Cardiac fibroblast (primary cell): Measurements from ENCODE around the gene FMNL2.

Experiments used
- DNase-seq, 2 donors: peaks; one replicate each; pipeline versions ENCODE4 v3.0.0 to v3.0.0-alpha.2; 2010; ENCODE audit warnings: low read depth in 2 of 2
- H3K4me3 ChIP-seq, 2 donors: replicated peaks in 1 of 2; 1 replicate in 1 of 2; 2 replicates in 1 of 2; pipeline ENCODE4 v1.5.1; 2011; ENCODE audit warnings: low read depth in 2 of 2, low read length in 2 of 2, mild to moderate bottlenecking in 2 of 2, moderate library complexity in 1 of 2
- CTCF ChIP-seq: IDR thresholded peaks from one replicate; pipeline ENCODE4 v1.5.1; 2011; ENCODE audit warnings: low read depth, mild to moderate bottlenecking, low read length, inconsistent platforms

The FMNL2 gene

GRCh38 chr2:152455738-152456137 is 120.8 kb downstream of the FMNL2 start:
- no peak overlapping the region for H3K4me3 ChIP-seq
- no peak for TF ChIP-seq CTCF
- DNase-seq = no peak

DNA sequence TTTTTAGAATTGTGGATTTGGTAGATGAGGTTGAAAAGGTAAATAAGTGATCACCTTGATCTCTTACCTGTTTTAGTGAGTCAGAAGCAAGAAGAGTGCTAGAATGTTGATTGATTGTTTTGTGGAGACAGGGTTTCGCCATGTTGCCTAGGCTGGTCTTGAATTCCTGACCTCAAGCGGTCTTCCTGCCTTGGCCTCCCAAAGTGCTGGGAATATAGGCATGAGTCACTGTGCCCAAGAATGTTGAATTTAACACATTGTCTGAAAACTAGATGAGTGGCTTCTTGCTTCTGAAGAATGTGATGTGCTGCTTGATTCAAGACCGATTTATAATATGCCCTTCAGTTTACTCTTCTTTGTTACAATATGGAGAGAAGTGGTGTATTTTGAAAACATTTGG is 121.3 kb downstream of the FMNL2 start:
- H3K4me3 ChIP-seq = no peak overlapping the region
- no peak for TF ChIP-seq CTCF
- peak; percentile 41 to 61 for DNase-seq

DNA sequence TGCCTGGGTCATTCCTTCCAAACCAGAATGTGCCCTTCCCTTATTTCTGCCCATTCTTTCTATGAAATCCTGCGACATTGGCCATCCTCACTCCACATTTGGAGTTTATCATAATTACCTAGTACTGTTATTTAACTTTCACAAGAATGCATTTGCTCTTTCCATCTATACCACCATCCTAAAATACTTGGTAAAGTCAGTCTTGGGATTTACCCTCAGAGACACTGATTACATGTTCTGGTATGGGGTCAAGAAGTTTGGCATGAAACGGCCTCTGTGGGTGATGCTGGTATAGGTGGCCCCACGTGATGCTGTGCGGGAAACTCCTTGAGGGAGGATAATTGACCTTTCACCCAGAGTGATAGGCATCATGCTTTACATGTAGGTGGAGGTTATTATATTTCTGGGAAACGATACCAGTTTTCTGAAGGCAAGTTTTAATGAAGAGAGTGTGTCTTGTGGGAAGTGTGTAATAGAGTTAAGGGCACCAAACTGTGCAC is 123.5 kb downstream of the FMNL2 start:
- TF ChIP-seq CTCF = no peak
- no peak for DNase-seq
- H3K4me3 ChIP-seq = no peak overlapping the region

GRCh38 chr2:152459091-152459490 is 124.1 kb downstream of the FMNL2 start:
- H3K4me3 ChIP-seq = no peak overlapping the region
- no peak for DNase-seq
- TF ChIP-seq CTCF = no peak

- DNase-seq = no peak
- no peak overlapping the region for H3K4me3 ChIP-seq
- no peak for TF ChIP-seq CTCF
These were observed 125.6 kb downstream of the FMNL2 start for GRCh38 chr2:152460567-152460966.

GRCh38 chr2:152462120-152462519 is 127.1 kb downstream of the FMNL2 start:
- no peak for TF ChIP-seq CTCF
- H3K4me3 ChIP-seq = no peak overlapping the region
- DNase-seq = no peak

- no peak for DNase-seq
- no peak for TF ChIP-seq CTCF
- H3K4me3 ChIP-seq = no peak overlapping the region
These were observed 127.8 kb downstream of the FMNL2 start for GRCh38 chr2:152462779-152463178.
